IMR-90 (cell line): ENCODE measurements around the gene LGALS13. TPM values are rescaled to one million over a fixed set of nuclear protein-coding genes. Genes with fewer than 3 reads are reported as not detected.

ENCODE experiments used
- ATAC-seq: fragments of 200-7000 bp; cut with Tn5 transposase; 2 replicates; pipeline ENCODE4 v1.9.1; 2020; ENCODE audit warnings: low read depth, mild to moderate bottlenecking, moderate library complexity
- BruUV-seq: library from RNA; stranded (reverse); fragments of 400-500 nt; replicated peaks from 2 replicates; lab custom pipeline; 2021; lab: Mats Ljungman, UMichigan
- CTCF ChIA-PET: fragments of 300-600 bp; formaldehyde crosslinking; extraction: SDS; loops from one replicate; lab custom pipeline; 2021; ENCODE audit warnings: antibody characterized with exemption; lab: Yijun Ruan, JAX
- POLR2A ChIA-PET: fragments of 300-600 bp; sonication (Branson Sonifier 250); formaldehyde crosslinking; loops from one replicate; lab custom pipeline; 2022; ENCODE audit warnings: antibody characterized with exemption; ENCODE audit not compliant: unreplicated experiment; lab: Charles Lee
- DNase-seq: peaks from one replicate; pipeline ENCODE4 v3.0.0; 2013
- H2AFZ ChIP-seq: replicated peaks from 2 replicates; pipeline ENCODE3; 2013; ENCODE audit warnings: low read length, mild to moderate bottlenecking; ENCODE audit not compliant: poor library complexity
- H2AK5ac ChIP-seq: 2 replicates; pipeline ENCODE4 v1.6.1; 2013; ENCODE audit warnings: low read depth, low read length, inconsistent platforms
- H2AK9ac ChIP-seq: replicated peaks from 2 replicates; pipeline ENCODE3; 2013; ENCODE audit warnings: mild to moderate bottlenecking, low read depth, low read length, moderate library complexity; ENCODE audit not compliant: poor library complexity
- H2BK120ac ChIP-seq: 2 replicates; pipeline ENCODE4 v1.6.1; 2013; ENCODE audit warnings: low read depth, low read length, inconsistent platforms
- H2BK15ac ChIP-seq: 3 replicates; pipeline ENCODE4 v1.6.1; 2013; ENCODE audit warnings: low read depth, low read length, inconsistent platforms
- H2BK20ac ChIP-seq: 2 replicates; pipeline ENCODE4 v1.6.1; 2013; ENCODE audit warnings: low read depth, mild to moderate bottlenecking, inconsistent platforms, low read length, moderate library complexity
- H2BK5ac ChIP-seq: 2 replicates; pipeline ENCODE4 v1.6.1; 2013; ENCODE audit warnings: mild to moderate bottlenecking, low read depth, low read length, inconsistent platforms; ENCODE audit not compliant: poor library complexity, severe bottlenecking
- H3K14ac ChIP-seq: replicated peaks from 2 replicates; pipeline ENCODE4 v1.6.1; 2013; ENCODE audit warnings: low read depth, low read length, inconsistent platforms
- H3K18ac ChIP-seq: 2 replicates; pipeline ENCODE4 v1.6.1; 2013; ENCODE audit warnings: low read depth, low read length, control low read depth
- H3K23ac ChIP-seq: 2 replicates; pipeline ENCODE4 v1.6.1; 2013; ENCODE audit warnings: low read depth, low read length, inconsistent platforms
- H3K27ac ChIP-seq: 2 replicates; pipeline ENCODE4 v1.5.1; 2013; ENCODE audit warnings: mild to moderate bottlenecking, control low read depth, low read length; ENCODE audit not compliant: insufficient read depth
- H3K27me3 ChIP-seq: 2 replicates; pipeline ENCODE4 v1.6.1; 2013; ENCODE audit warnings: low read length; ENCODE audit not compliant: control insufficient read depth, insufficient read depth
- H3K36me3 ChIP-seq: 2 replicates; pipeline ENCODE4 v1.6.1; 2013; ENCODE audit warnings: low read length, mixed read lengths; ENCODE audit not compliant: control insufficient read depth, insufficient read depth
- H3K4ac ChIP-seq: 2 replicates; pipeline ENCODE4 v1.6.1; 2013; ENCODE audit warnings: low read depth, low read length, inconsistent platforms
- H3K4me1 ChIP-seq: 2 replicates; pipeline ENCODE4 v1.6.1; 2013; ENCODE audit warnings: low read length, mixed read lengths; ENCODE audit not compliant: control insufficient read depth, insufficient read depth
- H3K4me2 ChIP-seq: 2 replicates; pipeline ENCODE4 v1.6.1; 2013; ENCODE audit warnings: low read depth, mild to moderate bottlenecking, control low read depth, low read length, moderate library complexity
- H3K4me3 ChIP-seq: 2 replicates; pipeline ENCODE4 v1.5.1; 2013; ENCODE audit warnings: low read depth, mild to moderate bottlenecking, control low read depth, low read length, moderate library complexity; ENCODE audit not compliant: insufficient read depth
- H3K56ac ChIP-seq: 2 replicates; pipeline ENCODE4 v1.6.1; 2013; ENCODE audit warnings: low read length, inconsistent platforms; ENCODE audit not compliant: insufficient read depth; ENCODE audit errors: extremely low read depth
- H3K79me1 ChIP-seq, 2 experiments: 2 replicates each; pipeline ENCODE4 v1.6.1; 2013; ENCODE audit warnings: low read length in 2 of 2, inconsistent platforms in 1 of 2, low read depth in 1 of 2
- H3K9ac ChIP-seq: 2 replicates; pipeline ENCODE4 v1.6.1; 2013; ENCODE audit warnings: low read depth, low read length, control low read depth
- H3K9me1 ChIP-seq: 2 replicates; pipeline ENCODE4 v1.6.1; 2013; ENCODE audit warnings: low read length, inconsistent platforms; ENCODE audit not compliant: insufficient read depth
- H3K9me3 ChIP-seq: 2 replicates; pipeline ENCODE4 v1.6.1; 2013; ENCODE audit warnings: low read length; ENCODE audit not compliant: control insufficient read depth, insufficient read depth
- H4K20me1 ChIP-seq: 2 replicates; pipeline ENCODE4 v1.6.1; 2013; ENCODE audit warnings: low read length, inconsistent platforms; ENCODE audit not compliant: insufficient read depth
- H4K5ac ChIP-seq: 2 replicates; pipeline ENCODE4 v1.6.1; 2013; ENCODE audit warnings: mild to moderate bottlenecking, low read depth, low read length, control low read depth
- H4K8ac ChIP-seq, 2 experiments: 2 replicates each; pipeline ENCODE4 v1.6.1; 2013; ENCODE audit warnings: low read depth in 2 of 2, low read length in 2 of 2, control low read depth in 1 of 2, inconsistent platforms in 1 of 2
- H4K91ac ChIP-seq: 2 replicates; pipeline ENCODE4 v1.6.1; 2013; ENCODE audit warnings: low read depth, low read length, inconsistent platforms; ENCODE audit not compliant: insufficient read depth
- BHLHE40 ChIP-seq: fragments of 150-350 bp; IDR thresholded peaks from 2 replicates; pipeline ENCODE4 v1.6.1; 2016; ENCODE audit warnings: mild to moderate bottlenecking, low read depth, low read length
- CHD1 ChIP-seq: IDR thresholded peaks from 2 replicates; pipeline ENCODE4 v1.6.1; 2012; ENCODE audit warnings: low read depth, low read length, improper control_type of control experiment
- FOS ChIP-seq: fragments of 150-350 bp; IDR thresholded peaks from 2 replicates; pipeline ENCODE4 v1.6.1; 2016; ENCODE audit warnings: low read depth, low read length
- MXI1 ChIP-seq: IDR thresholded peaks from 2 replicates; pipeline ENCODE4 v1.6.1; 2012; ENCODE audit warnings: low read depth, mild to moderate bottlenecking, low read length, moderate library complexity, borderline replicate concordance
- POLR2A ChIP-seq: IDR thresholded peaks from 2 replicates; pipeline ENCODE4 v1.6.1; 2012; ENCODE audit warnings: mild to moderate bottlenecking, low read depth, low read length
- RFX5 ChIP-seq: IDR thresholded peaks from 2 replicates; pipeline ENCODE4 v1.8.0; 2012; ENCODE audit warnings: low read depth, mild to moderate bottlenecking, low read length, moderate library complexity
- whole genome bisulfite sequencing, 2 experiments: methylation state at CpG; one replicate each; pipeline versions ENCODE4 v1.1.5 to v1.1.7; 2013; ENCODE audit warnings: missing lambda C conversion rate in 2 of 2; ENCODE audit not compliant: insufficient read length in 1 of 2; ENCODE audit errors: extremely low coverage in 2 of 2; 5-methylcytosine and 5-hydroxymethylcytosine counted together
- dilution Hi-C: fragments of 300-500 bp; cut with HindIII; formaldehyde crosslinking; loops from one replicate; pipeline ENCODE4 v1.14.3; 2018; ENCODE audit warnings: low sequenced_read_pairs; ENCODE audit not compliant: unreplicated experiment
- in situ Hi-C: fragments of 300-500 bp; cut with MboI; formaldehyde crosslinking; loops from 3 replicates; pipeline ENCODE4 v1.14.3; 2019; ENCODE audit warnings: low sequenced_read_pairs, inconsistent platforms, mixed read lengths
- intact Hi-C: fragments of 100-400 bp; cut with micrococcal nuclease; formaldehyde crosslinking; loops from 2 replicates; pipeline ENCODE4 v1.10.0; 2022
- polyA plus RNA-seq, 3 experiments: library from polyadenylated mRNA; depleted of rRNA; stranded (reverse); fragments of >200 nt; gene quantifications; 2 replicates each; pipeline ENCODE4 v1.2.3, GENCODE V29; 2012; ENCODE audit warnings: low replicate concordance in 1 of 3
- total RNA-seq: library from RNA; depleted of rRNA; stranded (reverse); fragments of >200 nt; gene quantifications from 2 replicates; pipeline ENCODE4 v1.2.3, GENCODE V29; 2012

Gene LGALS13
- total and polyA plus RNA-seq, 2 of the 4 experiments (the other 2 are of a cell fraction), result not detected

DNA sequence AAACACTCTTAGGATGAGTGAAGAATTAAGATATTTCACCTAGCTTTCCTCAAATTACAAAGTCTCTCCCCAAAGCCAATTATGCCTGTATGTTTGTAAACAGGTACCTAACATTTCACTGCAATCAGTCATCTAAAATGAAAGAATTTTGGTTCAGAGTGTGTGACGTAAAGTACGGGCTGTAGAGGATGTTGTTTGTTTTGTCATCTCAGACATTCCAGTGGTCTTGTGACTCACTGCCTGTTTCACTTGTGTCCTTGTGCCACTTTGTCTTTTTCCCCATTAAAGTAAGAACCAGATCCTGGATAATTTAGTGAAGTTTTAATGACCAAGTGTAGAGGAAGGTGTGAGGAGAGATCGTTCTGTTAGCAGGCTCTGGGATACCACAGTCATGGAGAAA lies 33.7 kb upstream of the LGALS13 start:
- Histone ChIP-seq H4K91ac (no peak overlapping the region), H3K4me1 (no peaks in the 10 kb centered on the region), H4K20me1 (no peaks in the 10 kb centered on the region), H2BK5ac (no peak overlapping the region), H2AK5ac (no peak overlapping the region), H3K9ac (no peak overlapping the region), H3K36me3 (no peaks in the 10 kb centered on the region), H3K18ac (no peak overlapping the region), H3K4me3 (no peak overlapping the region), H3K79me1 (no peaks in the 10 kb centered on the region), H3K9me1 (peaks cover 2% of the 10 kb centered on the region; the same call in 1 of the 2 replicates), H3K14ac (no peak overlapping the region), H3K9me3 (no peaks in the 10 kb centered on the region), H2AK9ac (no peak overlapping the region), H2AFZ (no peak overlapping the region), H4K8ac (no peak overlapping the region), H2BK15ac (no peak overlapping the region), H3K56ac (no peak overlapping the region), H4K5ac (no peak overlapping the region), H2BK120ac (no peak overlapping the region), H3K27me3 (no peaks in the 10 kb centered on the region; the same call in 1 of the 2 replicates), H2BK20ac (no peak overlapping the region), H3K27ac (no peak overlapping the region), H3K4ac (no peak overlapping the region), H3K4me2 (no peak overlapping the region), H3K23ac (no peak overlapping the region; the same call in 1 of the 2 replicates)
- no peak for TF ChIP-seq CHD1
- no peak for TF ChIP-seq RFX5
- TF ChIP-seq POLR2A, result no peak
- no peak for TF ChIP-seq FOS
- no peak for TF ChIP-seq BHLHE40
- TF ChIP-seq MXI1, result no peak
- CTCF ChIA-PET, result no interaction called here
- in situ Hi-C loops, result no loop called here
- dilution Hi-C loops, result no loop called here
- DNase-seq, result no peak
- intact Hi-C loops, result no loop called here
- WGBS, 2 experiments, result no CpG with 5 or more reads among the region's 3 CpGs
- POLR2A ChIA-PET, result no interaction called here
- ATAC-seq, result no peak
- no TSS peak for BruUV-seq
